Measurements from ENCODE around the gene DNAH6. TPM values are rescaled to one million over a fixed set of nuclear protein-coding genes. Genes with fewer than 3 reads are reported as not detected.

Gene DNAH6
- total and polyA plus RNA-seq, 9 of the 15 experiments (the other 6 are each of a cell fraction or from before 2014, with no cell fraction given): 0.01 to 0.04 (median 0.01) TPM; not detected in 5

GRCh38 chr2:84858937-84859336, 342.6 kb downstream of the DNAH6 start (continued):
- TF ChIP-seq HMG20B (CRISPR knock-in tag; IDR thresholded peaks at IDR 0.05) (no peak), ELF4 (CRISPR knock-in tag; IDR thresholded peaks at IDR 0.05) (no peak), ZNF134 (CRISPR knock-in tag; conservative IDR thresholded peaks at IDR 0.05) (no peak), NUFIP1 (IDR thresholded peaks at IDR 0.05; ENCODE audit: partially characterized antibody) (no peak)

- H4K20me1 ChIP-seq (replicated peaks; ENCODE audit: control insufficient read depth, insufficient read depth, low read length): no peaks in the 10 kb centered on the region; the same call in 1 of the 2 replicates
- no peak overlapping the region for H2AFZ ChIP-seq (ENCODE audit: low read depth, low read length)
- no peaks in the 10 kb centered on the region for H3K36me3 ChIP-seq (ENCODE audit: control insufficient read depth, insufficient read depth, low read length)
- H3K27me3 ChIP-seq (ENCODE audit: control insufficient read depth in 2 of 2, insufficient read depth in 2 of 2, low read length in 2 of 2): peaks cover 16 to 48% of the 10 kb centered on the region in 2 experiments
- CTCF ChIA-PET (ENCODE audit: low intra/inter-chr PET ratio): no interaction called here
- H3K4me1 ChIP-seq (replicated peaks in 1 of 2; ENCODE audit: control insufficient read depth in 2 of 2, insufficient read depth in 2 of 2, low read length in 2 of 2): peaks cover 0 to 7% of the 10 kb centered on the region in 2 experiments; a peak in 2 of 5 replicates
- 0% methylated on average over 6 of the region's 6 CpGs for WGBS (ENCODE audit: insufficient coverage, low coverage, missing lambda C conversion rate)
- DNase-seq (ENCODE audit: extremely low read depth in 1 of 4, low spot score in 3 of 4): no peak
- FAIRE-seq: no peak
- no peaks in the 10 kb centered on the region for H3K9me3 ChIP-seq (replicated peaks; ENCODE audit: control insufficient read depth, insufficient read depth, low read depth, low read length)
- H3K9me1 ChIP-seq (ENCODE audit: control insufficient read depth, insufficient read depth, low read length): no peaks in the 10 kb centered on the region
- H3K79me2 ChIP-seq (ENCODE audit: control insufficient read depth, insufficient read depth, low read length): no peaks in the 10 kb centered on the region
- H3K27ac ChIP-seq (ENCODE audit: extremely low read depth, low read depth, low read length): no peak overlapping the region
- H3K4me2 ChIP-seq (ENCODE audit: insufficient read depth, low read length): no peak overlapping the region
- no peak overlapping the region for H3K9ac ChIP-seq (ENCODE audit: insufficient read depth in 1 of 2, low read depth in 2 of 2, low read length in 2 of 2)
- in situ Hi-C loops (cut with MboI) (no loop called here), intact Hi-C loops (cut with micrococcal nuclease) (loop anchor here (5.0 kb wide), 1 partner anchor 49 kb away; no protein-coding TSS in a partner anchor)
- no peak for ATAC-seq
- H3K4me3 ChIP-seq: no peak overlapping the region
- no TSS peak for BruUV-seq (replicated peaks)
- POLR2A ChIA-PET: interaction anchor here (0.6 to 1.2 kb wide), 3 partner anchors 9 to 978 kb away, joined by 3 to 5 read pairs (median 3); no protein-coding TSS in a partner anchor
- TF ChIP-seq IRF9 (tag; IDR thresholded peaks at IDR 0.05) (no peak), ZNF668 (CRISPR knock-in tag; IDR thresholded peaks at IDR 0.05) (no peak), RHOXF2B (CRISPR knock-in tag; conservative IDR thresholded peaks at IDR 0.05) (no peak), ZBTB40 (IDR thresholded peaks at IDR 0.05) (no peak), ZBTB40 (CRISPR knock-in tag; IDR thresholded peaks at IDR 0.05) (no peak), SRF (CRISPR knock-in tag; IDR thresholded peaks at IDR 0.05) (no peak), HNRNPH1 (optimal IDR thresholded peaks at IDR 0.05; ENCODE audit: low read depth, low read length) (no peak), ZNF511 (CRISPR knock-in tag; IDR thresholded peaks at IDR 0.05) (no peak)
These were observed 345.2 kb downstream of the DNAH6 start for GRCh38 chr2:84861539-84861938.
